ENCODE data around the gene DGKQ. TPM values are rescaled to one million over a fixed set of nuclear protein-coding genes. Genes with fewer than 3 reads are reported as not detected.

Gene DGKQ
- total RNA-seq, 1 donor = 9.9 TPM

DNA sequence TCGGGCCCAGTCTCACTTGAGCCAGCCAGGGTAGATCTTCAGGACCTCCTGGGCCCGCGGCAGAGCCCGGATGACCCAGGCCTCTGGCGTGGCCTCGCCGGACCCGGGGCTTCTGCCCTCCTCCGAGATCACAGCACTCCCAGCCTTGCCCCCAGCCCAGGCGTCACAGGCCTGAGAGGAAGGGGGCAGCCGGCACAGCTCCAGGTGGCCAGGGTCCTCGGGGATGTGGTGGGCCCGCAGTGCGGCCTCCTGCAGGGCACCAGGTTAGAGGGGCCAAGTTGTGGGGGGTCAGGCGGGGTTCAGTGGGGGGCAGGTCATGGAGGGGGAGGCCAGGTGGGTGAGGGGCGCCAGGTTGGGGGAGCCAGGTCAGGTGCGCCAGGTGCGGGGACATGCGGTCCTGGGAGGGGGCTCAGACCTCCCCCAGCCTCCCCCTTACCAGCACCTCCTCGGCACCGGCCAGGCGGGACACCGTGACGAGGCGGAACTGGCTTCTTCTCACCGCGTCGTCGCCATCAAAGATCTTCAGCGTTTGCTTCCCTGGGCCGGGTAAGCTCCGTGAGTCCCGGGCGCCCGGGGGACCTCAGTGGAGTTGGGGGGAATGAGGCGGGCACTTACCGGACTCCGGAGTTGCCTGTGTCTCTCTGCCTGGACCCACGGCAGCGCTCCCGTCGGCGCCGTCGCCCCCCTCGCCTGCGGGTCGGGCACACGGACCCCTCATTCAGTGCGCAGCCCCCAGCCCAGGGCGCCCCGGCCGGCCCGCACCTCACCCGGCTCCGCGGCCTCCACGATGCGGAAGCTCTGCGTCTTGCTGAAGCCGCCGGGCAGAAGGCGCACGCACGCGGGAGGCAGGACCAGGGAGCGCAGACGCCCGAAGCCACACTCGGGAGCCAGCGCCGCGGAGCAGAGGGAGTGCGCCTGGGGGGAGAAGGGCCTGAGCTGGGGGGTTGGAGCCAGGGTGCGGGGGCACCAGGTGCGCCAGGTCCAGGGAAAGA is 6.0 kb downstream of the DGKQ start:
- DNase-seq (ENCODE audit: low read depth) = no peak
- TF ChIP-seq, protein P1, sequence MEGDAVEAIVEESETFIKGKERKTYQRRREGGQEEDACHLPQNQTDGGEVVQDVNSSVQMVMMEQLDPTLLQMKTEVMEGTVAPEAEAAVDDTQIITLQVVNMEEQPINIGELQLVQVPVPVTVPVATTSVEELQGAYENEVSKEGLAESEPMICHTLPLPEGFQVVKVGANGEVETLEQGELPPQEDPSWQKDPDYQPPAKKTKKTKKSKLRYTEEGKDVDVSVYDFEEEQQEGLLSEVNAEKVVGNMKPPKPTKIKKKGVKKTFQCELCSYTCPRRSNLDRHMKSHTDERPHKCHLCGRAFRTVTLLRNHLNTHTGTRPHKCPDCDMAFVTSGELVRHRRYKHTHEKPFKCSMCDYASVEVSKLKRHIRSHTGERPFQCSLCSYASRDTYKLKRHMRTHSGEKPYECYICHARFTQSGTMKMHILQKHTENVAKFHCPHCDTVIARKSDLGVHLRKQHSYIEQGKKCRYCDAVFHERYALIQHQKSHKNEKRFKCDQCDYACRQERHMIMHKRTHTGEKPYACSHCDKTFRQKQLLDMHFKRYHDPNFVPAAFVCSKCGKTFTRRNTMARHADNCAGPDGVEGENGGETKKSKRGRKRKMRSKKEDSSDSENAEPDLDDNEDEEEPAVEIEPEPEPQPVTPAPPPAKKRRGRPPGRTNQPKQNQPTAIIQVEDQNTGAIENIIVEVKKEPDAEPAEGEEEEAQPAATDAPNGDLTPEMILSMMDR (IDR thresholded peaks at IDR 0.05; ENCODE audit: insufficient read depth, low read length) = no peak
- no peak overlapping the region for H3K4me3 ChIP-seq (ENCODE audit: low read depth, low read length)

DNA sequence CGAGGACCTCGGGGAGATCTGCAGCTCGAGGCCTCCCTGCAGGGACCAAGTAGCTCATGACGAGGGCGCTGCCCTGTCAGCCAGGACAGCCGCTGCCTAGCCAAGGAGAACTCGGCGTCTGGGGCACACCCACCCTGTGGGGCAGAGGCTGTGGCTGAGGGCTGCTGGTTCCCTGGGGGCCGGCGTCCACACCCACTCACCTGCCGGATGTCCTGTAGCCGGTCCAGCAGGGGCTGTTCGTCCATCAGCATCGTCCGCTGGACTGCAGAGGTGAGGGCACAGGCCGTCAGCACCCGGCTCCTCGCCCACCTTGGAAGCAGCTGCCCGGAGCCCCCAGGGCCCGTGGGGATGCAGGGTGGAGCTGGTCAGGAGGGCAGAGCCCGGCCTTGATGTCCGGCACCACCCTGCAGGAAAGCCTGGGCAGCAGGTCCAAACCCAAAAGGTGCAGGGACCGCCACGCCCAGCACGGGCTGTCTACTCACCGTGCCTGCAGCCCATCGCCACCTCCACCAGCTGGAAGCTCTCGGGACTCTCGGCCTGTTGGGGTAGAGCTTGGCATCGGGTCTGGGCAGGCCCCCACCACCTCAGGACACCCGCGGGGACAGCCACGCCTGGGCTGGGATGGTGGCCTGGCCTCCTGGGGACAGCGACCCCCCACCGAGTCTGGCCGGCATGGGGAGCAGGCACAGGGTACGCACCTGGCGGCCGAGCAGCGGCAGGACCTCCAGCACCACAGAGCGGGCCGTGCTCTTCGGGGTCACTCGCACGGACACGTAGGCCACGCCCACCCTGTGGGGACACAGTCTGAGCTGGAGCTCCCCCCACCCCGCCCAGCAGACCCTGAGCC is 6.9 kb downstream of the DGKQ start:
- TF ChIP-seq, protein P1 (IDR thresholded peaks at IDR 0.05; ENCODE audit: insufficient read depth, low read length) = no peak
- DNase-seq (ENCODE audit: low read depth) = no peak

DNA sequence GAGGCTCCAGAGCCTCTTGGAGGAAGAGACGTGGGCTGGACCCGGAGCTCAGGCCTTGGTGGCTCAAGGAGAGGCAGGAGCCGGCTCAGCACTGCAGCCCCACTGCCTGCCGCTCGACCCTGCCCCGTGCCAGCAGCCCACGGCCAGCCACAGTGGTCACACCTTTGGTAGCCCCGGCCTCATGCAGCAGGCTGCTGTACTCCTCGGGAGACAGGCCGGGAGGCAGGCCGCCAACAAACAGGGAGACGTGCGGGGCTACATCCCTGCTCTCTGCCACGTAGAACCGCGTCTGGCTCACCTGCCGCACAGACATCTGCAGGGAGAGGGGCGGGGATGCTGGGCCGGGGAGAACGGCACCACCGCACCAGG is 7.6 kb downstream of the DGKQ start:
- H3K4me3 ChIP-seq (ENCODE audit: low read depth, low read length) = no peak overlapping the region
- TF ChIP-seq, protein P1 (IDR thresholded peaks at IDR 0.05; ENCODE audit: insufficient read depth, low read length) = no peak
- DNase-seq (ENCODE audit: low read depth) = no peak

More for the DNA sequence above, 6.9 kb downstream of the DGKQ start:
- H3K4me3 ChIP-seq (ENCODE audit: low read depth, low read length) = no peak overlapping the region

DNA sequence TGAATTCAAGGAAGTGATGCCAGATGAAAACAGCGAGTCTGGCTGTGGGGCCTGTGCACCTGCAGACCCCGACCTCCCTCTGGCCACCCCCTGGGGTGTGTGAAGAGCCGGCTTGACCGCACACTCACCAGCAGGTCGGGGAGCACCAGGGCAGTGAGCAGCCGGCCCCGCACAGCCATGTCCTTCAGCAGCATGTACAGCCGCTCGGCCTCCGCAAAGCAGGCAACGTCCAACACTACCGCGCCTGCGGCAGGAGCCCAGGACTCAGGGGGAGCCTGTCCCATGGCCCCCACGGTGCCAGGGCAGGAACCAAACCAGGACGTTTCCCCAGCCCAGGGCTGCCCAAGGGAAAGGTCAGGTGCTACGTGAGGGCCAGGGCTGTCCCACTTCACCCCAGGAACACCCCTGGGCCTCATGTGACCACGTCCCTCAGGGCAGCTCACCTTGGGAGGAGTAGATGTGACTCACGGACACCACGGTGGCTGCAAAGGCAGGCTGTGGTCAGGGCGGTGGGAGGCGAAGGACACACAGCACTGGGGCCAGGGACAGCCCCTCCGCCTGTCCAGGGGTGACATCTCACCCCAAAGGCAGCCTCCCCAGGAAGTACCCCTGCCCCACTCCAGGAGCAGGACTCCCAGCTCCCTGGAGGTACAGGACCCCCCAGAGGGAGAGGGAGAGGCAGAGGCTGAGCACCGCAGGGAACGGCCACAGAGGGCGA is 8.2 kb downstream of the DGKQ start:
- TF ChIP-seq, protein P1 (IDR thresholded peaks at IDR 0.05; ENCODE audit: insufficient read depth, low read length) = no peak
- H3K4me3 ChIP-seq (ENCODE audit: low read depth, low read length) = no peak overlapping the region
- no peak for DNase-seq (ENCODE audit: low read depth)

DNA sequence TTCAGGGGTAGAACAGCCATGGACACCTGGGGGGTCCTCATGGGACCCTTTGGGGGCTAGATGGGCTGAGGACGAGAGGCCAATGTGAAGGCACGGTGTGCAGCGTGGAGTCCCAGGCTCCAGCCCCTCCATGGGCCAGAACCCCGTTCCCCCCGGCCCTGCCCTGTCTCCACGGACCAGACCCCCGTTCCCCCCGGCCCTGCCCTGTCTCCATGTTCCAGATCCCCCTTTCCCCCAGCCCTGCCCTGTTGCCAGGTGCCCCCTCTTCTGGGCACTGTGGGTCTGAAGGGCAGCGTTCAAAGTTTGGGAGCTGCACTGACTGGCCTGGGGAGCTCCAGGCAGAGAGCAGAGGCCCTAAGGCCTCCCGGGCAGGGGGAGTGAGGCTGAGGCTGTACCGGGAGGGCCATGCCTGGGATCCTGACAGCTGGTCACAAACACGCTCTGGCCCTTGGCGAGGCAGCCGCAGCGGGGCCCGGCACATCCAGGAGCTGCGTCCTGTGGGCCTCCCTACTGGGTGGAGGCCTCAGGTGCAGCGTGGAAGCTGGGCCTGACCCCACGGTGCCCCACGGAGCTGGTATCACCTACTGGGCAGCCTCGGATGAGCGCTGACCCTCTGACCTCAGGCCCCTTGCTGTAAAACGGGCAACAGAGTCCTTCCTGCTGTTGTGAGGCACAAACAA is 8.9 kb downstream of the DGKQ start:
- H3K4me3 ChIP-seq (ENCODE audit: low read depth, low read length) = no peak overlapping the region
- DNase-seq (ENCODE audit: low read depth) = no peak
- TF ChIP-seq, protein P1 (IDR thresholded peaks at IDR 0.05; ENCODE audit: insufficient read depth, low read length) = no peak

All from fibroblast of the aortic adventitia (primary cell).